Tibial nerve (tissue), 4 donors: ENCODE measurements around the gene VDAC1. TPM values are rescaled to one million over a fixed set of nuclear protein-coding genes. Genes with fewer than 3 reads are reported as not detected.

Source experiments
- DNase-seq, 2 donors: peaks; one replicate each; pipeline ENCODE4 v3.0.0-alpha.2; 2019; ENCODE audit warnings: low spot score in 2 of 2
- H3K27ac ChIP-seq, 4 donors: fragments of 200-600 bp; sonication (generic) in 3 of 4; one replicate each; pipeline ENCODE4 v1.5.1; 2017 to 2019; ENCODE audit warnings: mild to moderate bottlenecking in 1 of 4
- H3K27me3 ChIP-seq, 2 donors: fragments of 200-600 bp; sonication (generic) in 1 of 2; one replicate each; pipeline versions ENCODE4 v1.5.1 to v1.6.0; 2017 to 2019
- H3K36me3 ChIP-seq, 3 donors: fragments of 200-600 bp; sonication (generic); one replicate each; pipeline ENCODE4 v1.5.1; 2018 to 2019
- H3K4me1 ChIP-seq, 4 donors: fragments of 200-600 bp; sonication (generic) in 3 of 4; one replicate each; pipeline ENCODE4 v1.5.1; 2017 to 2019
- H3K4me3 ChIP-seq, 4 donors: fragments of 200-600 bp; sonication (generic) in 3 of 4; one replicate each; pipeline ENCODE4 v1.5.1; 2017 to 2019; ENCODE audit warnings: mild to moderate bottlenecking in 1 of 4, moderate library complexity in 1 of 4
- H3K9me3 ChIP-seq, 4 donors: fragments of 200-600 bp; sonication (generic) in 3 of 4; one replicate each; pipeline ENCODE4 v1.5.1; 2017 to 2019
- EP300 ChIP-seq, 2 donors: sonication (generic); formaldehyde crosslinking; IDR thresholded peaks; one replicate each; pipeline ENCODE4 v1.6.1; 2017; ENCODE audit warnings: antibody characterized with exemption in 2 of 2, mild to moderate bottlenecking in 1 of 2
- POLR2A ChIP-seq, 2 donors: fragments of 450-650 bp; IDR thresholded peaks; one replicate each; pipeline ENCODE4 v1.6.1; 2017; ENCODE audit warnings: antibody characterized with exemption in 2 of 2, mild to moderate bottlenecking in 2 of 2, moderate library complexity in 2 of 2
- WGBS, 2 donors: methylation state at CpG; one replicate each; pipeline ENCODE4 v1.1.5; 2018; 5-methylcytosine and 5-hydroxymethylcytosine counted together
- total RNA-seq, 4 donors: library from RNA; depleted of rRNA; stranded (reverse); fragments of >200 nt; gene quantifications; one replicate each; pipeline ENCODE4 v1.1.0, GENCODE V29; 2016
- TF ChIP-seq, protein P1 (sequence below), 5 experiments: fragments of 200-600 bp in 3 of 5; fragments of 450-650 bp in 2 of 5; sonication (generic) in 3 of 5; IDR thresholded peaks; one replicate each; pipeline ENCODE4 v1.5.1; 2016 to 2019; ENCODE audit warnings: antibody characterized with exemption in 5 of 5, mild to moderate bottlenecking in 3 of 5, moderate library complexity in 2 of 5

Gene VDAC1
- total RNA-seq, 4 donors from 2014 or later, result 64.7 to 103 (median 71.9) TPM

DNA sequence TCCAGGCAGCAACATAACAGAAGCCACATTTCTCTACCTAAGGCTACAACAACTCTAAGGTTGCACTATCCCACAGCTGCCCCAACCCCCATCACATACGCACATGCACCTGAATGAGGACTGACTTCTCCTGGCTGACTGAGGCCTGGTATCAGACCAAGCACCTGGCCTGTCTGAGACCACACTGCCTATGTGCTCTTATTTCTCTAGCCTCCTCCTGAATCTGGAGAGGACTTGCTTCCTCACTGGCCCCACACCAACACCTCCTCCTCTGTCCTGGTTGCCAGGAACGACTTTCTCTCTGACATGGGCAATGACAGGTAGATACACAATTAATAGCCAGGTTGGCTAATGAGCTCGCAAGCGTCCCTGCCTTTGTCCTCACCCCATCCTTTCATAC lies 14.9 kb upstream of the VDAC1 start:
- WGBS, 2 donors, result 78 to 91% methylated on average over 4 of the region's 4 CpGs
- peak overlapping the region in 1 of 4 donors; percentile 40 for H3K27ac ChIP-seq
- H3K4me3 ChIP-seq, result no peak overlapping the region
- no peak for DNase-seq
- H3K27me3 ChIP-seq, result no peaks in the 10 kb centered on the region
- no peaks in the 10 kb centered on the region for H3K4me1 ChIP-seq
- no peaks in the 10 kb centered on the region for H3K9me3 ChIP-seq
- TF ChIP-seq, protein P1, sequence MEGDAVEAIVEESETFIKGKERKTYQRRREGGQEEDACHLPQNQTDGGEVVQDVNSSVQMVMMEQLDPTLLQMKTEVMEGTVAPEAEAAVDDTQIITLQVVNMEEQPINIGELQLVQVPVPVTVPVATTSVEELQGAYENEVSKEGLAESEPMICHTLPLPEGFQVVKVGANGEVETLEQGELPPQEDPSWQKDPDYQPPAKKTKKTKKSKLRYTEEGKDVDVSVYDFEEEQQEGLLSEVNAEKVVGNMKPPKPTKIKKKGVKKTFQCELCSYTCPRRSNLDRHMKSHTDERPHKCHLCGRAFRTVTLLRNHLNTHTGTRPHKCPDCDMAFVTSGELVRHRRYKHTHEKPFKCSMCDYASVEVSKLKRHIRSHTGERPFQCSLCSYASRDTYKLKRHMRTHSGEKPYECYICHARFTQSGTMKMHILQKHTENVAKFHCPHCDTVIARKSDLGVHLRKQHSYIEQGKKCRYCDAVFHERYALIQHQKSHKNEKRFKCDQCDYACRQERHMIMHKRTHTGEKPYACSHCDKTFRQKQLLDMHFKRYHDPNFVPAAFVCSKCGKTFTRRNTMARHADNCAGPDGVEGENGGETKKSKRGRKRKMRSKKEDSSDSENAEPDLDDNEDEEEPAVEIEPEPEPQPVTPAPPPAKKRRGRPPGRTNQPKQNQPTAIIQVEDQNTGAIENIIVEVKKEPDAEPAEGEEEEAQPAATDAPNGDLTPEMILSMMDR (IDR thresholded peaks at IDR 0.05), result no peak
- TF ChIP-seq EP300 (IDR thresholded peaks at IDR 0.05) (no peak), POLR2A (IDR thresholded peaks at IDR 0.05) (no peak)
- H3K36me3 ChIP-seq, result no peaks in the 10 kb centered on the region

DNA sequence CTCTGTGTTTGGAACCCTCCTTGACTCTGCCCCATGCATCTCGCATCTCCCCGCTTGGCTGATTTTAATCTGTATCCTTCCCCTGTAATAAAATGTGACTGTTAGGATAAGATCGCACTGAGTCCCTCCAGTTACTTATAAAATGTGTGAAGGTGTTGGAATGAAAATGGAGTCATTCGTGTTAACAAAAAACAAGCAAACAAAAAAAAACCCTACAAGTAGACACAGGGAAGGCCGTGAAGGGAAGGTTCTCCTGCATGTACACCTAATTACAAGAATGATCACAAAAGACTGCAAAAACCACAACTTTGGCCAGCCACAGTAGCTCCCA lies 14.2 kb upstream of the VDAC1 start:
- no peaks in the 10 kb centered on the region for H3K36me3 ChIP-seq
- 68 to 78% methylated on average over 5 of the region's 5 CpGs for WGBS, 2 donors
- H3K27me3 ChIP-seq, result no peaks in the 10 kb centered on the region
- DNase-seq, result no peak
- H3K4me1 ChIP-seq, result no peaks in the 10 kb centered on the region
- no peak overlapping the region for H3K27ac ChIP-seq
- no peak overlapping the region for H3K4me3 ChIP-seq
- no peak for TF ChIP-seq EP300 (IDR thresholded peaks at IDR 0.05)
- TF ChIP-seq POLR2A (IDR thresholded peaks at IDR 0.05), result no peak
- TF ChIP-seq, protein P1 (IDR thresholded peaks at IDR 0.05), result no peak
- no peaks in the 10 kb centered on the region for H3K9me3 ChIP-seq

DNA sequence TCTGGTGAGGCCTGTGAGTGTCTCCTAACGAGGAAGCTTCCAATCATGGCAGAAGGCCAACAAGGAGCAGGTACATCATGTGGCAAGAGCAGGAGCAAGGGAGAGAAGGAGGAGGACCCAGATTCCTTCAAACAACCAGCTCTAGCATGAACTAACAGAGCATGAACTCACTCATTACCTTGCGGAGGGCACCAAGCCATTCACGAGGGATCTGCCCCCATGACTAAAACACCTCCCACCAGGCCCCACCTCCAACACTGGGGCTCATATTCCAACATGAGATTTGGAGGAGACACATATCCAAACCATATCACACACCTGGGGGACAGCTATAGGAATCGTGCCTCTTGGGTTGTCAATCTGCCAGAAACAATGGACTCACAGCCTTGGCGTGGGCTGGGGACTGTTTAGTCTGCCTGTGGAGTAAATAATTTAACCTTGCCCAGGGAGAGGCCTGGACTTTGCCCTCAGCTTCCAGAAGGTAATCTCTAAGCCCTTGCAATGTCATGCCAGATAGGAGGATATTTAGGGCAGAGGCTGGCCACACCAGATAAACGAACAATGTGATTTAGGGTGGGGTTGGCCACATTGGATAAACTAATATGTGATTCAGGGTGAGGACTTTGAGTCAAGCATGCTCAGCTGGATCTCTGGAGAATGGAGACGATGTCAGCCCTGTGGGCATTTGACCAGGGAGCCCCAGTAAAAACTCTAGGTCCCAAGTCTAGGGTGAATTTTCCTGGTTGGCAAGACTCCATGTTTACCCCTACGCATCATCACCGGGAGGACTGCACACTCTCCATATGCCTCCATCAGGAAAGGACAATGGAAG lies 13.6 kb upstream of the VDAC1 start:
- no peak overlapping the region for H3K4me3 ChIP-seq
- H3K27ac ChIP-seq, result no peak overlapping the region
- H3K36me3 ChIP-seq, result no peaks in the 10 kb centered on the region
- no peaks in the 10 kb centered on the region for H3K27me3 ChIP-seq
- no peaks in the 10 kb centered on the region for H3K4me1 ChIP-seq
- TF ChIP-seq EP300 (IDR thresholded peaks at IDR 0.05) (no peak), POLR2A (IDR thresholded peaks at IDR 0.05) (no peak)
- TF ChIP-seq, protein P1 (IDR thresholded peaks at IDR 0.05), result no peak
- WGBS, 2 donors, result 63 to 68% methylated on average over 9 of the region's 9 CpGs
- no peaks in the 10 kb centered on the region for H3K9me3 ChIP-seq
- DNase-seq, result no peak

DNA sequence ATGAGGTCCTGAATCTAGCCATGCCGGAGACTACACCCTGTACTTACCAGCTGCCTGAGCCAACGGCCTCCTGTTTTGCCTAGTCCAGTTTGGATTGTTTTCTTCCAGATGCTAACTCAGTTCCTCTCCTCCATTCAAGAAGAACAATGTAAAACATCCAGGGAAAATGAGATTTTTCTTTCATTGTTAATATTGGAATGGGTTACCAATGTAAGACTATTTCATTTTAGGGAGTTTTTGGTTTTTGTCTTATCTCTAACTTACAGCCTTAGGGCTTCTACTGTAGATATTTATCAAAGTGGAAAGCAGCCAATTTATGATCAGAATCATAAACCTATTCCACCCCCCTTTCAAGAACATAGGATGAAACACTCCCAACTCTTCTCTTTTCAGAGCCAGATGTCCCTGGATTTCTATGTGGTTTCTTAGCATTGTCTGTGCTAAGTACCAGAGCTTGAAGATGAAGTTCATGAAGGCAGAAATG lies 3.5 kb upstream of the VDAC1 start:
- no peak overlapping the region for H3K4me3 ChIP-seq
- H3K4me1 ChIP-seq, result peaks cover 0 to 22% (median 12%) of the 10 kb centered on the region in 4 donors
- no peaks in the 10 kb centered on the region for H3K9me3 ChIP-seq
- no peaks in the 10 kb centered on the region for H3K27me3 ChIP-seq
- no peak for DNase-seq
- H3K36me3 ChIP-seq, result no peaks in the 10 kb centered on the region
- no peak overlapping the region for H3K27ac ChIP-seq
- TF ChIP-seq, protein P1 (IDR thresholded peaks at IDR 0.05), result no peak
- whole genome bisulfite sequencing, 2 donors, result 28 to 39% methylated on average over 2 of the region's 2 CpGs

DNA sequence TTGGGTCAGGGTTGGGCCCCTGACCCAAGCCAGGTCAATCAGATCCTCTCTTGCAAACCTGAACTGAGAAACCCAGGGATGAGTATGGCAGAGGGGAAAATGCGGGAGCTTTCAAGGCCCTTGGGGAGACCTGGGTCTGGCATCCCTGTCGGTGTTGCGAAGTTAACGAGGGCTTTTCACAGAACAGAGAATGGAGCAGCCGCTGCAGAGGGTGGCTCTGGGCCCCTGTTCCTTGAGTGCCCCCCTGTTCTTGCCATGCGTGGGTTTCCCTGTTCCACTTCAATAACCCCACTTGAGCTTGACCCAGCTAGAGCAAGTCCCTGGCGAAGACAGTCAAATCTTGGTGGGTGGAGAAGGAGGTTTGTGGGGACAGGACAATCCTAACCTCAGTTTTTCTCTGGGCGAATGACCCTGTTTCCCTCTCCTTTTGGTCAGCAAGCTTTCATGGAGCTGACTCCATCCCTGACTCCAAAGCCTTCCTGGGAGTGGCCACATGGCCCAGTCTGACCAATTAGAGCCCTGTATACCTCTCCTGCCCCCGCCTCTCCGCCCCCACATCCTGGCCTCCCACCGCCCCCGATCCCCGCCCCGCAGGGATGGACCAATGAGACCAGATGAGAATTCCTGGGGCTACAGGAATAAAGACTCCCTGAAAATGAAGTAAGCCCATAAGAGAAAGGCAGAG lies 2.9 kb upstream of the VDAC1 start:
- Histone ChIP-seq H3K27ac (no peak overlapping the region), H3K4me3 (no peak overlapping the region), H3K4me1 (peaks cover 0 to 27% (median 18%) of the 10 kb centered on the region in 4 donors), H3K27me3 (no peaks in the 10 kb centered on the region), H3K9me3 (no peaks in the 10 kb centered on the region), H3K36me3 (no peaks in the 10 kb centered on the region)
- no peak for DNase-seq
- no peak for TF ChIP-seq EP300 (IDR thresholded peaks at IDR 0.05)
- 57 to 68% methylated on average over 11 to 14 of the region's 14 CpGs for WGBS, 2 donors
